A549 (cell line): ENCODE data around the gene RIF1. TPM values are rescaled to one million over a fixed set of nuclear protein-coding genes. Genes with fewer than 3 reads are reported as not detected.
"Not testable (repeated sequence)": the region's sequence is repeated elsewhere in the genome, so short reads cannot be mapped to it uniquely, and the experiment has no call there.

Experiments used
- ATAC-seq, 2 experiments: fragments of 200-7000 bp in 1 of 2; fragments of >200 bp in 1 of 2; cut with Nextera tagmentation in 1 of 2; cut with Tn5 transposase in 1 of 2; 3 replicates each; pipeline versions ENCODE4 v1.8.0 to v1.9.1; 2018 to 2020; ENCODE audit warnings: mild to moderate bottlenecking in 1 of 2, moderate library complexity in 1 of 2
- CTCF ChIA-PET: fragments of 300-600 bp; sonication (Branson Sonifier 250); formaldehyde crosslinking; extraction: SDS; loops from one replicate; lab custom pipeline; 2021; ENCODE audit warnings: antibody characterized with exemption, inconsistent platforms; lab: Yijun Ruan, JAX
- POLR2A ChIA-PET: fragments of 350-600 bp; formaldehyde crosslinking; extraction: SDS; loops from one replicate; lab custom pipeline; 2021; ENCODE audit warnings: antibody characterized with exemption, inconsistent platforms; lab: Yijun Ruan, JAX
- DNase-seq, 2 experiments: peaks; one replicate each; pipeline versions ENCODE4 v3.0.0 to v3.0.0-alpha.2; 2011 to 2016; ENCODE audit warnings: low read depth in 1 of 2, low spot score in 1 of 2
- FAIRE-seq: peaks from 2 replicates; lab custom pipeline; 2011; peaks lifted over from hg19 to GRCh38; lab: Jason Lieb, UNC
- H3K27ac ChIP-seq, 2 experiments: fragments of >200 bp; sonication (Bioruptor Twin); formaldehyde crosslinking; 3 replicates each; pipeline ENCODE4 v1.5.1; 2016 to 2017
- H3K4me1 ChIP-seq: fragments of >200 bp; sonication (Bioruptor Twin); formaldehyde crosslinking; 3 replicates; pipeline ENCODE4 v1.6.1; 2016
- H3K4me2 ChIP-seq: fragments of >200 bp; sonication (Bioruptor Twin); formaldehyde crosslinking; 3 replicates; pipeline ENCODE4 v1.6.1; 2016
- H3K4me3 ChIP-seq: fragments of >200 bp; sonication (Bioruptor Twin); formaldehyde crosslinking; 3 replicates; pipeline ENCODE4 v1.5.1; 2016
- H3K9me3 ChIP-seq: fragments of >200 bp; sonication (Bioruptor Twin); formaldehyde crosslinking; 3 replicates; pipeline ENCODE4 v1.6.1; 2016
- CEBPB ChIP-seq, 2 experiments: fragments of >200 bp in 1 of 2; sonication (Bioruptor Twin) in 1 of 2; formaldehyde crosslinking in 1 of 2; IDR thresholded peaks; 2 replicates each; pipeline ENCODE4 v1.6.1; 2012 to 2016
- CHD4 ChIP-seq: fragments of 200-600 bp; sonication (generic); IDR thresholded peaks from 2 replicates; pipeline ENCODE4 v1.6.1; 2016; ENCODE audit warnings: antibody characterized with exemption, mild to moderate bottlenecking, borderline replicate concordance
- EP300 ChIP-seq, 2 experiments: fragments of >200 bp; sonication (Bioruptor Twin); formaldehyde crosslinking; IDR thresholded peaks; 2 replicates in 1 of 2; 3 replicates in 1 of 2; pipeline ENCODE4 v1.6.1; 2016 to 2017
- ESRRA ChIP-seq: fragments of 150-350 bp; IDR thresholded peaks from 2 replicates; pipeline ENCODE4 v1.6.1; 2014; ENCODE audit warnings: mild to moderate bottlenecking, low read length, borderline replicate concordance
- HDAC2 ChIP-seq: fragments of 200-600 bp; sonication (generic); IDR thresholded peaks from 2 replicates; pipeline ENCODE4 v1.6.1; 2016
- HOXA7 ChIP-seq: fragments of 250-450 bp; sonication (Bioruptor Pico); IDR thresholded peaks from 2 replicates; pipeline ENCODE4 v1.5.0; 2020; ENCODE audit warnings: mild to moderate bottlenecking, moderate library complexity
- HOXB13 ChIP-seq: fragments of 250-450 bp; sonication (Bioruptor Pico); IDR thresholded peaks from 2 replicates; pipeline ENCODE4 v1.5.0; 2020; ENCODE audit warnings: low read depth, mild to moderate bottlenecking, moderate library complexity
- JUN ChIP-seq, 2 experiments: fragments of >200 bp; sonication (Bioruptor Twin); formaldehyde crosslinking; IDR thresholded peaks; 2 replicates in 1 of 2; 3 replicates in 1 of 2; pipeline ENCODE4 v1.6.1; 2016 to 2017
- KDM5A ChIP-seq: fragments of 200-600 bp; sonication (generic); IDR thresholded peaks from 2 replicates; pipeline ENCODE4 v1.6.1; 2016; ENCODE audit warnings: antibody characterized with exemption, mild to moderate bottlenecking
- MYC ChIP-seq: IDR thresholded peaks from 2 replicates; pipeline ENCODE4 v1.6.1; 2012; ENCODE audit warnings: mild to moderate bottlenecking, inconsistent platforms, low read length, improper control_type of control experiment, borderline replicate concordance
- NFE2L2 ChIP-seq: fragments of 150-350 bp; conservative IDR thresholded peaks from 2 replicates; pipeline ENCODE4 v1.6.1; 2014; ENCODE audit warnings: low read length
- NPAS2 ChIP-seq: fragments of 250-450 bp; sonication (Bioruptor Pico); IDR thresholded peaks from 2 replicates; pipeline ENCODE4 v1.8.0; 2022; ENCODE audit warnings: mild to moderate bottlenecking, moderate library complexity, borderline replicate concordance
- PHF8 ChIP-seq: fragments of 200-600 bp; sonication (generic); IDR thresholded peaks from 2 replicates; pipeline ENCODE4 v1.6.1; 2016; ENCODE audit warnings: low read depth, mild to moderate bottlenecking, antibody characterized with exemption, moderate library complexity, borderline replicate concordance
- RARB ChIP-seq: fragments of 250-450 bp; sonication (Bioruptor Pico); IDR thresholded peaks from 2 replicates; pipeline ENCODE4 v1.8.0; 2021; ENCODE audit warnings: mild to moderate bottlenecking, moderate library complexity
- RFX5 ChIP-seq: fragments of 450-650 bp; IDR thresholded peaks from 2 replicates; pipeline ENCODE4 v1.7.1; 2014; ENCODE audit warnings: antibody characterized with exemption, mild to moderate bottlenecking, moderate library complexity
- RNF2 ChIP-seq: fragments of 200-600 bp; sonication (generic); IDR thresholded peaks from 2 replicates; pipeline ENCODE4 v1.6.1; 2016; ENCODE audit warnings: low read depth, mild to moderate bottlenecking, antibody characterized with exemption, moderate library complexity, borderline replicate concordance
- SREBF2 ChIP-seq: fragments of 450-650 bp; IDR thresholded peaks from 2 replicates; pipeline ENCODE4 v1.6.1; 2014; ENCODE audit warnings: mild to moderate bottlenecking, moderate library complexity
- ZC3H11A ChIP-seq: fragments of 450-650 bp; IDR thresholded peaks from 2 replicates; pipeline ENCODE4 v1.6.1; 2014; ENCODE audit warnings: antibody characterized with exemption, mild to moderate bottlenecking
- ZNF302 ChIP-seq: fragments of 250-450 bp; sonication (Bioruptor Pico); IDR thresholded peaks from 2 replicates; pipeline ENCODE4 v1.9.0; 2021; ENCODE audit warnings: inconsistent platforms, mild to moderate bottlenecking, moderate library complexity
- WGBS: methylation state at CpG from one replicate; pipeline ENCODE4 v1.1.6; 2017; ENCODE audit errors: missing lambda C conversion rate; 5-methylcytosine and 5-hydroxymethylcytosine counted together
- polyA plus RNA-seq, 4 experiments: library from polyadenylated mRNA; depleted of rRNA in 3 of 4; stranded (reverse); fragments of >200 nt; fragmentation: RNase III in 1 of 4; extraction: RNeasy Plus Mini Kit Qiagen cat#74134 plus additional on column Dnase treatment in 1 of 4; gene quantifications; 2 replicates in 3 of 4; 3 replicates in 1 of 4; pipeline ENCODE4 v1.2.3, GENCODE V29; 2011 to 2017
- TF ChIP-seq, protein P1 (sequence below): fragments of 250-450 bp; sonication (Bioruptor Pico); IDR thresholded peaks from 2 replicates; pipeline ENCODE4 v1.5.0; 2020; ENCODE audit warnings: low read depth, mild to moderate bottlenecking, moderate library complexity
- TF ChIP-seq, protein P2 (sequence below): fragments of >200 bp; sonication (Bioruptor Twin); formaldehyde crosslinking; IDR thresholded peaks from 3 replicates; pipeline ENCODE4 v1.5.1; 2016
- TF ChIP-seq, protein P3 (sequence below): IDR thresholded peaks from 2 replicates; pipeline ENCODE4 v1.6.1; 2012
- TF ChIP-seq, protein P4 (sequence below): IDR thresholded peaks from 2 replicates; pipeline ENCODE4 v1.6.1; 2012

RIF1 gene
- polyA plus RNA-seq, 2 of the 4 experiments (the other 2 are of a cell fraction) = 15.5 to 28.7 TPM

DNA sequence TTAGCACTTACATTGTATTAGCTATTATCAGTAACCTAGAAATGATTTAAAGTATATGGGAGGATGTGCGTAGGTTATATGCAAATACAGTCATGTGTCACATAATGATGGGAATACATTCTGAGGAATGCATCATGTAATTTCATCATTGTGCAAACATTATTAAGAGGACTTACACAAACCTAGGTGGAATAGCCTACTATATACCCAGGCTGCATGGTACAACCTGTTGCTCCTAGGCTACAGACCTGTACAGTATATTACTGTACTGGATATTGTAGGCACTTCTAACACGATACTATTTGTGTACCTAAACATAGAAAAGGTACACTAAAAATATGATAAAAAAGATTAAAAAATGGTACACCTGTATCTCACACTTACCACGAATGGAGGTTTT, 7.9 kb downstream of the RIF1 start:
- ATAC-seq = no peak; a peak in 2 of 6 replicates

DNA sequence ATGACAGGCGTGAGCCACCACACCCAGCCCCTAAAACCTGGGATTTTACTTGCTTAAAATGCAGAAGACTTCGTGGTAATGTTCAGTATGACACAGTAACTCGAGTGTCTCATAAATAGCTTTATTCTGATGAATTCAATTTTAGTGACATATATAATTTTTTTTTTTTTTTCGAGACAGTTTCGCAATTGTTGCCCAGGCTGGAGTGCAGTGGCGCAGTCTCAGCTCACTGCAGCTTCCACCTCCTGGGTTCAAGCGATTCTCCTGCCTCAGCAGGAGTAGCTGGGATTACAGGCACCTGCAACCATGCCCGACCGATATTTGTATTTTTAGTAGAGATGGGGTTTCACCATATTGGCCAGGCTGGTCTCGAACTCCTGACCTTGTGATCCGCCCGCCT, 12.0 kb downstream of the RIF1 start:
- H3K4me2 ChIP-seq, ATAC-seq, H3K27ac ChIP-seq, POLR2A ChIA-PET, H3K9me3 ChIP-seq, DNase-seq, FAIRE-seq, H3K4me3 ChIP-seq: not testable (repeated sequence)
- WGBS = 94% methylated on average over 12 of the region's 12 CpGs
- peak in 1 of 2 experiments; percentile 64; a peak in 1 of 4 replicates for TF ChIP-seq CEBPB (IDR thresholded peaks at IDR 0.05)
- H3K4me1 ChIP-seq = peaks cover 13% of the 10 kb centered on the region
- CTCF ChIA-PET = interaction anchor here (1.1 to 1.6 kb wide), 3 partner anchors 10 to 16 kb away, joined by 3 to 4 read pairs (median 3); no protein-coding TSS in a partner anchor

More for the DNA sequence above, 7.9 kb downstream of the RIF1 start:
- no peak for FAIRE-seq
- ChIA-PET CTCF (interaction anchor here (2.2 to 2.6 kb wide), 2 partner anchors 8 to 20 kb away, joined by 10 read pairs; partner anchors contain the start of gene RIF1), POLR2A (no interaction called here)
- no peak for DNase-seq
- WGBS = 95% methylated on average over 3 of the region's 3 CpGs
- no peak overlapping the region for H3K27ac ChIP-seq
- H3K4me3 ChIP-seq = no peak overlapping the region
- H3K4me1 ChIP-seq = no peaks in the 10 kb centered on the region; the same call in 2 of the 3 replicates
- H3K4me2 ChIP-seq = no peak overlapping the region
- H3K9me3 ChIP-seq = no peaks in the 10 kb centered on the region
- no peak for TF ChIP-seq NFE2L2
- no peak for TF ChIP-seq PHF8
- TF ChIP-seq RFX5 = no peak
- TF ChIP-seq EP300 (IDR thresholded peaks at IDR 0.05) = no peak
- no peak for TF ChIP-seq HOXA7 (CRISPR knock-in tag)
- TF ChIP-seq CHD4 = no peak
- no peak for TF ChIP-seq RNF2
- TF ChIP-seq, protein P1, sequence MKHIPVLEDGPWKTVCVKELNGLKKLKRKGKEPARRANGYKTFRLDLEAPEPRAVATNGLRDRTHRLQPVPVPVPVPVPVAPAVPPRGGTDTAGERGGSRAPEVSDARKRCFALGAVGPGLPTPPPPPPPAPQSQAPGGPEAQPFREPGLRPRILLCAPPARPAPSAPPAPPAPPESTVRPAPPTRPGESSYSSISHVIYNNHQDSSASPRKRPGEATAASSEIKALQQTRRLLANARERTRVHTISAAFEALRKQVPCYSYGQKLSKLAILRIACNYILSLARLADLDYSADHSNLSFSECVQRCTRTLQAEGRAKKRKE (CRISPR knock-in tag) = no peak
- no peak for TF ChIP-seq HDAC2
- TF ChIP-seq, all 56 proteins: peak for 0

DNA sequence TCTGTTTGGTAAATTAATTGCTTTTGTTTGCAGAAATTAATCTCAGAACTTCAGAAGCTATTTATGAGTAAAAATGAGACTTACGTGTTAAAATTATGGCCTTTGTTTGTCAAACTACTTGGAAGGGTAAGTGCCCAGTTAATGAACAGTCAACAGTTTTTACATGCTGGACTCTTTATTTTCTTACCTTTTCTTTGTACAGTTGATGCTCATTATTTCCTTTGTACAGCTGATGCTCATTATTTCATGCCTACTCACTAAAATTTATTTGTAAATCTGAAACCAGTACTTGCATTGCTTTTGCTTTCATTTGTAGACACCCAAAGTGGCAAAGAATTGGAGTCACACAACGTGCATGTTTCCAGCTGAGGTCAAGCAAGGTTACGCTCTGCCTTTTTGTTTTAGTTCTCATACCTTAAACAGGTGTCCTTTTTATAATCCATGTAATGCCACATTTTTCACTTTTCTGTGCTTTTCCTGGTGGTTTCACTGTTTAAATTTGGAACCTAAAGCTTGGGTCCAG, 13.3 kb downstream of the RIF1 start:
- H3K4me1 ChIP-seq = peaks cover 13% of the 10 kb centered on the region
- DNase-seq (no peak), ATAC-seq (no peak), FAIRE-seq (no peak)
- H3K4me2 ChIP-seq = peak overlapping the region; percentile 31; the same call in 2 of the 3 replicates
- POLR2A ChIA-PET = no interaction called here
- CTCF ChIA-PET = interaction anchor here (1.6 to 1.7 kb wide), 2 partner anchors 11 to 14 kb away, joined by 4 read pairs; no protein-coding TSS in a partner anchor
- TF ChIP-seq MYC = no peak
- no peak for TF ChIP-seq KDM5A
- no peak for TF ChIP-seq SREBF2
- TF ChIP-seq, protein P2, sequence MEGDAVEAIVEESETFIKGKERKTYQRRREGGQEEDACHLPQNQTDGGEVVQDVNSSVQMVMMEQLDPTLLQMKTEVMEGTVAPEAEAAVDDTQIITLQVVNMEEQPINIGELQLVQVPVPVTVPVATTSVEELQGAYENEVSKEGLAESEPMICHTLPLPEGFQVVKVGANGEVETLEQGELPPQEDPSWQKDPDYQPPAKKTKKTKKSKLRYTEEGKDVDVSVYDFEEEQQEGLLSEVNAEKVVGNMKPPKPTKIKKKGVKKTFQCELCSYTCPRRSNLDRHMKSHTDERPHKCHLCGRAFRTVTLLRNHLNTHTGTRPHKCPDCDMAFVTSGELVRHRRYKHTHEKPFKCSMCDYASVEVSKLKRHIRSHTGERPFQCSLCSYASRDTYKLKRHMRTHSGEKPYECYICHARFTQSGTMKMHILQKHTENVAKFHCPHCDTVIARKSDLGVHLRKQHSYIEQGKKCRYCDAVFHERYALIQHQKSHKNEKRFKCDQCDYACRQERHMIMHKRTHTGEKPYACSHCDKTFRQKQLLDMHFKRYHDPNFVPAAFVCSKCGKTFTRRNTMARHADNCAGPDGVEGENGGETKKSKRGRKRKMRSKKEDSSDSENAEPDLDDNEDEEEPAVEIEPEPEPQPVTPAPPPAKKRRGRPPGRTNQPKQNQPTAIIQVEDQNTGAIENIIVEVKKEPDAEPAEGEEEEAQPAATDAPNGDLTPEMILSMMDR = no peak
- TF ChIP-seq RARB (CRISPR knock-in tag) = no peak
- 0 out of 6 replicates have a peak overlapping the region, but pooled peaks of 1 of the 2 experiments have one; percentile 36 for H3K27ac ChIP-seq
- WGBS = 72% methylated on average over 3 of the region's 3 CpGs
- H3K4me3 ChIP-seq = no peak overlapping the region
- no peaks in the 10 kb centered on the region for H3K9me3 ChIP-seq

DNA sequence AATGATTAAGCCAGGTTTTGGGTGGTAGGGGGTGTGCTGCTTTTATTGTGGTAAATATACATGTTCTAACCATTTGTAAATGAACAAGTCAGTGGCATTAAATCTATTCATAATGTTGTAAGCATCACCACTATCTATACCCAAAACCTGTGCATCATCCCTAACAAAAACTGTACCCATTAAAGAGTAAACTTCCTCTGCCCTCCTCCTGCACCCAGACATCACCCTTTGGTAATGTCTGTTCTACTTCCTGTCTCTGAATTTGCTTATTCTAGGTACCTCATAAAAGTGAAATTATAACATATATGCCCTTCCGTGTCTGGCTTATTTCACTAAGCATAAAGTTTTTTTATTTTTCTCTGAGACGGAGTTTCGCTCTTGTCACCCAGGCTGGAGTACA, 14.1 kb downstream of the RIF1 start:
- peaks cover 13% of the 10 kb centered on the region for H3K4me1 ChIP-seq
- ChIA-PET POLR2A (no interaction called here), CTCF (interaction anchor here (1.7 kb wide), 1 partner anchor 11 kb away, joined by 4 read pairs; no protein-coding TSS in a partner anchor)
- FAIRE-seq (no peak), DNase-seq (peak in 1 of 2 experiments; percentile 11), ATAC-seq (peak in 1 of 2 experiments; percentile 42; a peak in 2 of 6 replicates)
- no peak overlapping the region for H3K4me3 ChIP-seq
- WGBS = 79% methylated on average over 3 of the region's 3 CpGs
- peak overlapping the region in 1 of 2 experiments; percentile 36; a peak in 1 of 6 replicates for H3K27ac ChIP-seq
- H3K9me3 ChIP-seq = no peaks in the 10 kb centered on the region
- H3K4me2 ChIP-seq = peak overlapping the region; percentile 31; the same call in 2 of the 3 replicates
- TF ChIP-seq, protein P1 (CRISPR knock-in tag) = no peak
- TF ChIP-seq HOXB13 (CRISPR knock-in tag) (no peak), ESRRA (no peak), ZC3H11A (no peak), NPAS2 (no peak), ZNF302 (no peak), JUN (IDR thresholded peaks at IDR 0.05) (no peak)
- TF ChIP-seq, protein P3, sequence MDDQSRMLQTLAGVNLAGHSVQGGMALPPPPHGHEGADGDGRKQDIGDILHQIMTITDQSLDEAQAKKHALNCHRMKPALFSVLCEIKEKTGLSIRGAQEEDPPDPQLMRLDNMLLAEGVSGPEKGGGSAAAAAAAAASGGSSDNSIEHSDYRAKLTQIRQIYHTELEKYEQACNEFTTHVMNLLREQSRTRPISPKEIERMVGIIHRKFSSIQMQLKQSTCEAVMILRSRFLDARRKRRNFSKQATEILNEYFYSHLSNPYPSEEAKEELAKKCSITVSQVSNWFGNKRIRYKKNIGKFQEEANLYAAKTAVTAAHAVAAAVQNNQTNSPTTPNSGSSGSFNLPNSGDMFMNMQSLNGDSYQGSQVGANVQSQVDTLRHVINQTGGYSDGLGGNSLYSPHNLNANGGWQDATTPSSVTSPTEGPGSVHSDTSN = no peak
- TF ChIP-seq, protein P4, sequence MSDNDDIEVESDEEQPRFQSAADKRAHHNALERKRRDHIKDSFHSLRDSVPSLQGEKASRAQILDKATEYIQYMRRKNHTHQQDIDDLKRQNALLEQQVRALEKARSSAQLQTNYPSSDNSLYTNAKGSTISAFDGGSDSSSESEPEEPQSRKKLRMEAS = no peak
